ENCODE data around the gene GARIN6.

- TF ChIP-seq SP1 (IDR thresholded peaks at IDR 0.05; ENCODE audit: low read depth, low read length), result no peak
- TF ChIP-seq CHD2 (IDR thresholded peaks at IDR 0.05; ENCODE audit: borderline replicate concordance, low read depth, low read length), result no peak
- TF ChIP-seq HDAC2 (IDR thresholded peaks at IDR 0.05), result no peak
- no peak for TF ChIP-seq MAX (IDR thresholded peaks at IDR 0.05; ENCODE audit: low read depth, low read length)
- TF ChIP-seq YY1 (IDR thresholded peaks at IDR 0.05; ENCODE audit: low read depth, low read length), result no peak
- no peak for TF ChIP-seq E2F4 (IDR thresholded peaks at IDR 0.05; ENCODE audit: low read depth, low read length)
- no peak for TF ChIP-seq REST (IDR thresholded peaks at IDR 0.05; ENCODE audit: low read depth, low read length)
- no peak for TF ChIP-seq EZH2 (IDR thresholded peaks at IDR 0.05; ENCODE audit: borderline replicate concordance, control insufficient read depth, low read depth, low read length)
- no peak for TF ChIP-seq CREB1 (IDR thresholded peaks at IDR 0.05; ENCODE audit: low read depth)
- TF ChIP-seq CTCF (IDR thresholded peaks at IDR 0.05 in 2 of 3, conservative IDR thresholded peaks at IDR 0.05 in 1 of 3; ENCODE audit: control insufficient read depth in 2 of 3, extremely low read depth in 1 of 3, insufficient read depth in 1 of 3, low read depth in 3 of 3, low read length in 3 of 3), result no peak
- TF ChIP-seq ZZZ3 (IDR thresholded peaks at IDR 0.05; ENCODE audit: control insufficient read depth, insufficient read length, low read depth), result no peak
- no peak for TF ChIP-seq BRCA1 (IDR thresholded peaks at IDR 0.05; ENCODE audit: low read depth, low read length)
These were observed 2.0 kb downstream of the GARIN6 start for GRCh38 chr12:99649551-99649950.
